Upper lobe of left lung (tissue), 4 donors: ENCODE measurements around the gene UNCX.

ENCODE experiments used
- EP300 ChIP-seq, 4 donors: sonication (generic); formaldehyde crosslinking; IDR thresholded peaks; one replicate each; pipeline ENCODE4 v1.5.1; 2017; ENCODE audit warnings: antibody characterized with exemption in 4 of 4, control low read depth in 2 of 4
- POLR2A ChIP-seq, 4 donors: fragments of 450-650 bp; IDR thresholded peaks; one replicate each; pipeline ENCODE4 v1.5.1; 2016 to 2017; ENCODE audit warnings: antibody characterized with exemption in 4 of 4, mild to moderate bottlenecking in 2 of 4
- POLR2AphosphoS5 ChIP-seq, 2 donors: sonication (generic); formaldehyde crosslinking; IDR thresholded peaks; one replicate each; pipeline ENCODE4 v1.5.1; 2017; ENCODE audit warnings: antibody characterized with exemption in 2 of 2
- TF ChIP-seq, protein P1 (sequence below), 6 experiments: fragments of 450-650 bp in 4 of 6; fragments of 200-600 bp in 2 of 6; sonication (generic) in 2 of 6; IDR thresholded peaks; one replicate each; pipeline ENCODE4 v1.5.1; 2016 to 2019; ENCODE audit warnings: antibody characterized with exemption in 6 of 6

DNA sequence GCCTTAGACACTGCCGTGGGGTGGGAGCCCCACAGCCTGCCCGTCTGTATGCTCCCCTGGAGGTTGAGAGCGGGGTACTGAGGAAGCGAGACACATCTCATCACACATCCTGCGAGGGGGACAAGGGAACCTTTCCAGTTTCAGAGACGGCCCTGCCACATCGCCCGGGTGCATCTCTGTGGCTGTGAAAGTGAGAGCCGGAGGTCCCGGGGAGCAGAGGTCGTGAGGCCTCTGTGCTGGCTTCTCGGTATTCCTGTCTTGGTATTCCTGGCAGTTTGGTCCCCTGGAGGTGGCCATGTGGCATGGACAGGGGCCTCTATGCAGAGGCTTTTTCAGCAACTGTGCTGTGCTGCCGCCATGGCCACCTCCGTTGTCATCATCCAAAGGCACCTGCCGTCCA, 30.8 kb upstream of the UNCX start:
- no peak for TF ChIP-seq POLR2AphosphoS5 (IDR thresholded peaks at IDR 0.05)
- TF ChIP-seq, protein P1, sequence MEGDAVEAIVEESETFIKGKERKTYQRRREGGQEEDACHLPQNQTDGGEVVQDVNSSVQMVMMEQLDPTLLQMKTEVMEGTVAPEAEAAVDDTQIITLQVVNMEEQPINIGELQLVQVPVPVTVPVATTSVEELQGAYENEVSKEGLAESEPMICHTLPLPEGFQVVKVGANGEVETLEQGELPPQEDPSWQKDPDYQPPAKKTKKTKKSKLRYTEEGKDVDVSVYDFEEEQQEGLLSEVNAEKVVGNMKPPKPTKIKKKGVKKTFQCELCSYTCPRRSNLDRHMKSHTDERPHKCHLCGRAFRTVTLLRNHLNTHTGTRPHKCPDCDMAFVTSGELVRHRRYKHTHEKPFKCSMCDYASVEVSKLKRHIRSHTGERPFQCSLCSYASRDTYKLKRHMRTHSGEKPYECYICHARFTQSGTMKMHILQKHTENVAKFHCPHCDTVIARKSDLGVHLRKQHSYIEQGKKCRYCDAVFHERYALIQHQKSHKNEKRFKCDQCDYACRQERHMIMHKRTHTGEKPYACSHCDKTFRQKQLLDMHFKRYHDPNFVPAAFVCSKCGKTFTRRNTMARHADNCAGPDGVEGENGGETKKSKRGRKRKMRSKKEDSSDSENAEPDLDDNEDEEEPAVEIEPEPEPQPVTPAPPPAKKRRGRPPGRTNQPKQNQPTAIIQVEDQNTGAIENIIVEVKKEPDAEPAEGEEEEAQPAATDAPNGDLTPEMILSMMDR (IDR thresholded peaks at IDR 0.05) = no peak
- TF ChIP-seq POLR2A (IDR thresholded peaks at IDR 0.05) = no peak
- TF ChIP-seq EP300 (IDR thresholded peaks at IDR 0.05) = no peak
